Ecto neural progenitor cell (in vitro differentiated cells): ENCODE measurements around the gene SPATA9.

Source experiments
- DNase-seq: peaks from one replicate; pipeline ENCODE4 v3.0.0-alpha.2; 2018; ENCODE audit warnings: low spot score

SPATA9 gene

GRCh38 chr5:95619096-95619495 lies 63.7 kb downstream of the SPATA9 start:
- DNase-seq, result no peak

DNA sequence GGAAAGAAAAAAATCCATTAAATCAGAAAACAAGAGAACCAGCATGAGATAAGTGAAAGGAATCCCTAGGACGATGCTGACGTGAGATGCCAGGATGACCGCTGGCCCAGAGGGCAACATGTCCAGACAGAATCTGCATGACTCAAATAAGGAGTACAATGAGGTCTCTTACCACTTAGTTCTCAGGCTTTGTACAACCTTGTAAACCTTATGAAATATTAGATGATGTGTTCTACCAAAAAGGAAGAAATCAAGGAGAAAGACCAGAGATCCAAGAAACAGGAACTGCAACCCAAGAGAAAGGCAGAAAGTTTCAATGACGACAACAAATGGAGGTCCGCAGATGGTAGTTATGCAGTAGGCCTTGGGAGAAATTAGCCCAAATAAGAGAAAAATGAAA lies 65.7 kb downstream of the SPATA9 start:
- DNase-seq, result no peak

- no peak for DNase-seq
Observed at GRCh38 chr5:95615164-95615467, 67.7 kb downstream of the SPATA9 start.

DNA sequence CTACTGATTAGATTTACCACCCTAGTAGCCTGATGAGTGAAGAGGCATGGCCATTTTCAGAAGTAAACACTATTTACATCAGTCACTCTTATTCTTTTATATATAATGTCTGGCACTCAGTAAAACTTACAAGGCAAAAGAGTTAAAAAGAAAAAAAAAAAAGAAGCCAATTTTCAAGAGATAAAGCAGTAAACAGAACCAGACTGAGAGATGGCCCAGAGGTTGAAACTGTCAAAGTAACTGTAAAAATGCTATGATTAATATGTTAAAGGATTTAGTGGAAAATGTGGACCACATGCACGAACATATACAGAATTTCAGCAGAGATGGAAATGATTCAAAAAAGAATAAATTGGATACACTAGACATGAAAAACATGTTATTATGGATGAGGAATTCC lies 69.3 kb downstream of the SPATA9 start:
- DNase-seq, result no peak

- DNase-seq, result no peak
Observed at GRCh38 chr5:95611396-95611795, 71.4 kb downstream of the SPATA9 start.

GRCh38 chr5:95610546-95610945 lies 72.2 kb downstream of the SPATA9 start:
- DNase-seq, result no peak

DNA sequence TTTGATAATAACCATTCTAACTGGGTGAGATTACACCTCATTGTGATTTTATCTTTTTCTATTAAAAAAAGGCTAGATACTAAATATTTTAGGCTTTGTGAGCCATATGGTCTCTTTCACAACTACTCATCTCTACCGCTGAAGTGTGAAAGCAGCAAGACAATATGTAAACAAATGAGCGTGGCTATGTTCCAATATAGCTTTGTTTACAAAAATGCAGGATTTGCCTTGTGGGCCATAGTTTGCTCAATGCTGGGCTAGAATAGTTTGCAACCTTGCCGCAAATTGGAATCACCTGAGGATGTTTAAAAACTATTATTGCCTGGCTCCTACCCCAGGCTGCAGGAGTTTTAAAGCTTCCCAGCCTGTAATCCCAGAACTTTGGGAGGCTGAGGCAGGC lies 73.1 kb downstream of the SPATA9 start:
- no peak for DNase-seq
